NCI-H510A treated with DMSO at 0.1 percent for 48 hours (cell line): ENCODE data around the gene TMEM255B.

ENCODE experiments used
- DNase-seq: peaks from one replicate; lab custom pipeline; 2025; lab: John Stamatoyannopoulos, UW

TMEM255B gene

DNA sequence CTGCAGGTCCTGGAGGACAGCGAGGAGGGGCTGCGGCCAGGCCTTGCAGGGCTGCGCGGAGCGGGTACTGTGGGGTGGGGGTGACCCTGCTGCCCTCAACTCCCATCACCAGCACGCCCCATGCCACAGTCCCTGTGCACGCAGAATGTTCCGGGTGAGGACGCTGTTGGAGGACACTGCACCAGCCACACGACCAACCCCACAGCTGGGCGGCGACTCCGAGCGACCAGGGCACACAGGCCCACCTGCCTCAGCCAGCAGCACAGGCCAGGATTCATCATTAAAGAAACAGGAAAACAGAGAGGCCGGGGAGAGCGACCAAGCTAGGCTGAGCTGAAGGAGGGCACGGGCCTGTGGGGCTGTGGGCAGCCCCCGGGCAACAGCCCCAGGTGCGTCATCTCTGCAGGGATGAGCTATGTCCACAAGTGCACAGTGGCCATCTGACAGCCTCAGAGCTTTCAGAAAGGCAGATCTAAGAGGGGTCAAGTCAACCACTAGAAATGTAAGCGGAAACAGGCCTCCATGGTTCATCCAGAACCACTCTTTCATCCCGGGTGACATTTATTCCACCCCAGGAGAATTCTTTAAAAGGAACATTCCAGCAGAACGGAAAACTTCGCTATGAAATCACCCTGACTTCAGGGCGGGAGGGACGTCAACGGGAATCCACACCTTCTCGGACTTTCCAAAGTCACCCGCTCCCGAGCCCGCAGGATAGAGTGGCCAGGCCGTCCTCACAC is 103.3 kb downstream of the TMEM255B start:
- no peak for DNase-seq

DNA sequence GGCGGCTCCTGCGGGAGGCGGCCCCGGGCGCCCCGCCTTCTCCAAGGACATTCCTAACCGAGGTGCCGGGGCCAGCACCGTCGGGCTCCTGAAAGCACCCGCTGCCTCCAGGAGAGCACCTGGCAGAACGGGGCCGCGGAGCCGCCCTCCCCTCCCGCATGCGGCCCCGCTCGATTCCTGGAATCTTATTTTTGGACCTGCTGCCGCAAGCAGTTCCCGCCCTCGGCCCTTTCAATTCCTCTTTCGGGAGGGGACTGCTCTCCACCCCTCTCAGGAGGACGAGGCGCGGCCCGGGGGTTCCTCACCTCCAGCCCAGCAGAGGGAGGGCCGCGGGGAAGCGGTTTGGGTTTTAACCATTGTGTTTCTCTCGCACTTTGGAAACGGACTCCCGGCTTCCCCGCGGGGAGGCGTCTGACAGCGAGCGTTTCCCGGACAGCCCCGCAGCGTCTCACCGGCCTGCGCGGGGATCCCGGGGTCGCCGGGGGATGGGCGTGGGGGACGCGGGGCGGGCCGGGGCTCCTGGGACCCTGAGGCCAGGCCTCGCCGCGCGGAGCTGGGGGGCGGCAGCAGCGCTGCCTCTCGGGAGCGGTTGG is 104.0 kb downstream of the TMEM255B start:
- DNase-seq: no peak

- DNase-seq: no peak
Observed at GRCh38 chr13:113863524-113864272, 104.7 kb downstream of the TMEM255B start, which contains the start of gene GAS6. TSS of gene GAS6 (minus strand) at chr13:113864076. CDS start at chr13:113863920, 156 bp downstream.

- DNase-seq: no peak
Observed at GRCh38 chr13:113864273-113864890, 105.4 kb downstream of the TMEM255B start.

GRCh38 chr13:113865427-113865826 is 106.4 kb downstream of the TMEM255B start:
- DNase-seq: no peak
